ENCODE data around the gene CNTN4. TPM values are rescaled to one million over a fixed set of nuclear protein-coding genes. Genes with fewer than 3 reads are reported as not detected.

CNTN4 gene
- total RNA-seq, 1 donor from 2014 or later = 0.79 TPM

DNA sequence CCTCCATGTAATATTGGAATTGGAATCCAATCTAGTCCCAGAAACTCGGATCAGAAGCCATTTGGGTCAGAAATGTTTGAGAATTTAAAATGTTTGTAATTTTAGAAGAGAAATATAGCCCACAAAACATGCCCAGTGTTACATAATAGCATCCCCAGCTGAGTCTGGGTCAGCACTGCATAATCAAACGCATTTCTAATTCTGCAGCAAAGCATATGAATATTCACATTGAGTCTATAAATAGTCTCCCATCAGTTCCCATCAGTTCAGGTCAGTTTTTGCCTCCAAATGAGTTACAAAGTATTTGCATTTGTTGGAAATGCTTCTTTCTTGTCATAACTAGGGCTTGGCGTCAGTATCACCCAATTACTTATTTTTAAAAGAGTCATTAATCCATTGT lies 628.4 kb downstream of the CNTN4 start:
- H3K27me3 ChIP-seq (ENCODE audit: control insufficient read depth, insufficient read depth, low read length) = no peaks in the 10 kb centered on the region
- no peak for TF ChIP-seq CTCF (IDR thresholded peaks at IDR 0.05; ENCODE audit: insufficient read depth, low read length, severe bottlenecking)
- no peak overlapping the region for H3K4me3 ChIP-seq (ENCODE audit: low read depth, low read length)
- FAIRE-seq (no peak), DNase-seq (ENCODE audit: low read depth) (no peak)
- H3K36me3 ChIP-seq (ENCODE audit: control insufficient read depth, insufficient read depth, low read length) = no peaks in the 10 kb centered on the region

DNA sequence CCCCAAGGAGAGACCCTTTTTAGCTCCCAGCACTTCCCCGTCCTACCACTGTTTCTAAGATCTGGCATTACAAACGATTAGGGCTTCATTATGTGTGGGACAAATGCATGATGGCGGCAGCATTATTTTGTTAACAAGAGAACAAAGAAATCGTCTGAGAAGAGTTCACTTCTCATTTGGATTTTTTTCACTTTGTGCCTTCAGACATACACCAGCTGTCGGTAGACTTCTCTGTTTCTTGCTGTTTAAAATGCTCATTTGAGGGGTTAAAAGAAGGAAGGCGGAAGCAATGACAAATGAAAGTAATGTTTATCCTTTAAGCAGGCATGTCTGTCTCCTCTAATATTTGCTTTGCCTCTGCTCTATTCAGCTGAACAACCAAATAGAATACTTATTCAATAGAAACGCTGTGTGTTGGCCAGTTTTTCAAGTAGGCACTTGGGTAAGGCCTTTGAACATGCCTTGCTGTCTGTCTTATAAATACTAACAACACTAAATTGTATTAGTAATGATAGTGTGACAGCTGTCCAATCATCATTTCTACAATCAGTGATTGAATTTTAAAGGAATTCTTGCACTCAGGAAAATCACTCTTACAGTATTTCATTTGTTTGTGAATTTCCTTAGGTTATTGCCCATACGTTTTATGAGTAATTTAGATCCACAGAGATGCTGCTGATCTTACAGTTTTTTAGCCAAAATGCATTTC lies 629.1 kb downstream of the CNTN4 start:
- FAIRE-seq = no peak
- H3K4me3 ChIP-seq (ENCODE audit: low read depth, low read length) = no peak overlapping the region
- TF ChIP-seq CTCF (IDR thresholded peaks at IDR 0.05; ENCODE audit: insufficient read depth, low read length, severe bottlenecking) = no peak

GRCh38 chr3:2731843-2732242 lies 633.2 kb downstream of the CNTN4 start:
- DNase-seq (ENCODE audit: low read depth) (no peak), FAIRE-seq (no peak)
- no peak overlapping the region for H3K4me3 ChIP-seq (ENCODE audit: low read depth, low read length)
- no peak for TF ChIP-seq CTCF (IDR thresholded peaks at IDR 0.05; ENCODE audit: insufficient read depth, low read length, severe bottlenecking)
- H3K27me3 ChIP-seq (ENCODE audit: control insufficient read depth, insufficient read depth, low read length) = no peaks in the 10 kb centered on the region
- H3K36me3 ChIP-seq (ENCODE audit: control insufficient read depth, insufficient read depth, low read length) = no peaks in the 10 kb centered on the region

More for the DNA sequence above, 629.1 kb downstream of the CNTN4 start:
- DNase-seq (ENCODE audit: low read depth) = no peak
- H3K36me3 ChIP-seq (ENCODE audit: control insufficient read depth, insufficient read depth, low read length) = no peaks in the 10 kb centered on the region
- H3K27me3 ChIP-seq (ENCODE audit: control insufficient read depth, insufficient read depth, low read length) = no peaks in the 10 kb centered on the region

- FAIRE-seq = no peak
- no peaks in the 10 kb centered on the region for H3K27me3 ChIP-seq (ENCODE audit: control insufficient read depth, insufficient read depth, low read length)
- TF ChIP-seq CTCF (IDR thresholded peaks at IDR 0.05; ENCODE audit: insufficient read depth, low read length, severe bottlenecking) = no peak
- DNase-seq (ENCODE audit: low read depth) = no peak
- no peaks in the 10 kb centered on the region for H3K36me3 ChIP-seq (ENCODE audit: control insufficient read depth, insufficient read depth, low read length)
- no peak overlapping the region for H3K4me3 ChIP-seq (ENCODE audit: low read depth, low read length)
These were observed 636.8 kb downstream of the CNTN4 start for GRCh38 chr3:2735392-2735894.

DNA sequence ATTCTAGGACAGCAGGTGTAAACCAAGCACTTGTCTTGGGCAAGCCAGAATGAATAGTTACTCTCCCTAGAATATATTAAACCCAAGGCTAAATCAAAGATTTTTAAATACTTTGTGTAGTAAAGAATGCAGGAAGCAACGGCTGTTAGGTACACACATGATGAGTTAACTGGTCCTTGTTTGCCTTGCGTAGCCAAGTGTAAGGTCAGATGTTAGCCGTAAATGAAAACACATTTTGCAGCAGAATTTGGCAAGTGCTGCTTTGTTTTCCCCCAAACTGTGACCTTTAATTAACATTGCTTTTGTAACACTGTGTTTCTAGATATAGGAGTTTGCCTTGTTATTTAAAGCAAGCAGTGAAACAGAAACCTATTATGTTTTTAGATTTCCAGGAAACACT lies 642.9 kb downstream of the CNTN4 start:
- FAIRE-seq = no peak
- no peak for DNase-seq (ENCODE audit: low read depth)
- Histone ChIP-seq H3K36me3 (ENCODE audit: control insufficient read depth, insufficient read depth, low read length) (no peaks in the 10 kb centered on the region), H3K4me3 (ENCODE audit: low read depth, low read length) (no peak overlapping the region), H3K27me3 (ENCODE audit: control insufficient read depth, insufficient read depth, low read length) (no peaks in the 10 kb centered on the region)
- no peak for TF ChIP-seq CTCF (IDR thresholded peaks at IDR 0.05; ENCODE audit: insufficient read depth, low read length, severe bottlenecking)

Data from bronchial epithelial cell (primary cell).